Stomach (tissue), 19 donors: ENCODE results near the gene ZBTB22. TPM values are rescaled to one million over a fixed set of nuclear protein-coding genes. Genes with fewer than 3 reads are reported as not detected.
"Not testable (repeated sequence)": the region's sequence is repeated elsewhere in the genome, so short reads cannot be mapped to it uniquely, and the experiment has no call there.

ENCODE experiments used
- DNase-seq, 2 donors: peaks; one replicate each; pipeline versions ENCODE4 v3.0.0 to v3.0.0-alpha.2; 2013 to 2019
- H3K27ac ChIP-seq, 5 donors: fragments of 200-600 bp in 4 of 5; sonication (generic) in 4 of 5; one replicate each; pipeline ENCODE4 v1.5.1; 2013 to 2019; ENCODE audit warnings: mild to moderate bottlenecking in 1 of 5, moderate library complexity in 1 of 5
- H3K27me3 ChIP-seq, 3 donors: fragments of 200-600 bp; sonication (generic); one replicate each; pipeline ENCODE4 v1.5.1; 2017 to 2019; ENCODE audit warnings: mixed run types in 1 of 3
- H3K36me3 ChIP-seq, 4 donors: fragments of 200-600 bp; sonication (generic); 1 replicate in 3 of 4; 2 replicates in 1 of 4; pipeline ENCODE4 v1.5.1; 2016 to 2019
- H3K4me1 ChIP-seq, 4 donors: fragments of 200-600 bp; sonication (generic); one replicate each; pipeline ENCODE4 v1.5.1; 2016 to 2019
- H3K4me3 ChIP-seq, 4 donors: fragments of 200-600 bp; sonication (generic) in 3 of 4; one replicate each; pipeline ENCODE4 v1.5.1; 2016 to 2019; ENCODE audit warnings: mild to moderate bottlenecking in 1 of 4
- H3K9me3 ChIP-seq, 4 donors: fragments of 200-600 bp; sonication (generic); one replicate each; pipeline ENCODE4 v1.5.1; 2016 to 2019
- CTCF ChIP-seq, 7 experiments: fragments of 450-650 bp in 4 of 7; fragments of 200-600 bp in 3 of 7; sonication (generic) in 3 of 7; IDR thresholded peaks; one replicate each; pipeline ENCODE4 v1.5.1; 2016 to 2019; ENCODE audit warnings: antibody characterized with exemption in 7 of 7, control low read depth in 2 of 7, mild to moderate bottlenecking in 1 of 7
- EP300 ChIP-seq: sonication (generic); formaldehyde crosslinking; IDR thresholded peaks from one replicate; pipeline ENCODE4 v1.6.1; 2017; ENCODE audit warnings: antibody characterized with exemption
- POLR2A ChIP-seq, 4 donors: fragments of 450-650 bp; IDR thresholded peaks; one replicate each; pipeline ENCODE4 v1.6.1; 2016; ENCODE audit warnings: antibody characterized with exemption in 4 of 4, control low read depth in 2 of 4, mild to moderate bottlenecking in 1 of 4, moderate library complexity in 1 of 4
- POLR2AphosphoS5 ChIP-seq, 3 donors: sonication (generic); formaldehyde crosslinking; IDR thresholded peaks; one replicate each; pipeline ENCODE4 v1.6.1; 2016; ENCODE audit warnings: antibody characterized with exemption in 3 of 3
- WGBS, 5 donors: extraction: QIAGEN DNeasy Blood & Tissue Kit in 3 of 5; methylation state at CpG; one replicate each; pipeline versions ENCODE4 v1.1.5 to v1.1.7; 2013 to 2018; 5-methylcytosine and 5-hydroxymethylcytosine counted together
- intact Hi-C: fragments of 100-400 bp; cut with DNase I; formaldehyde crosslinking; loops from one replicate; pipeline ENCODE4 v1.15.1; 2023; ENCODE audit warnings: low total_unique reads
- long read RNA-seq, 10 donors: transcript quantifications; one replicate each; lab custom pipeline, GENCODE V29; 2026
- polyA plus RNA-seq, 3 donors: library from polyadenylated mRNA; stranded (reverse); fragments of 200-250 nt; gene quantifications; one replicate each; pipeline ENCODE4 v1.2.3, GENCODE V29; 2013
- total RNA-seq, 5 donors: library from RNA; depleted of rRNA; stranded (reverse); fragments of >200 nt; gene quantifications; one replicate each; pipeline versions ENCODE4 v1.1.0 to v1.2.3, GENCODE V29; 2014 to 2016
- donor health status: healthy with polysubstance abuse.
- donor health status: Bipolar disorder and iron deficiency.
- donor health status: healthy.

Gene ZBTB22
- 10 to 100 TPM in 4 of 5 donors, 1 to 10 TPM in 1; 1.2 to 45.2 (median 11.9) TPM for total RNA-seq
- polyA plus RNA-seq = 10 to 100 TPM in 2 of 3 donors, 1 to 10 TPM in 1; 9.8 to 11.8 (median 10.5) TPM
- long read RNA-seq, donor 1, partial matches to known transcripts = 0 of 3 reads
- long read RNA-seq, donor 1, other reads (novel, unspliced or antisense) = 0 of 3 reads
- long read RNA-seq, donor 2, transcript ZBTB22-208 (2 exons, 2,651 nt) = major isoform, 8 of 8 reads
- long read RNA-seq, donor 2, partial matches to known transcripts = 0 of 8 reads
- long read RNA-seq, donor 2, other reads (novel, unspliced or antisense) = 0 of 8 reads
- long read RNA-seq, donor 3, transcript ZBTB22-208 (2 exons, 2,651 nt) = major isoform, 6 of 6 reads
- long read RNA-seq, donor 3, partial matches to known transcripts = 0 of 6 reads
- long read RNA-seq, donor 3, other reads (novel, unspliced or antisense) = 0 of 6 reads
- long read RNA-seq, donor 4 = 0 reads
- long read RNA-seq, donor 5, transcript ZBTB22-208 (2 exons, 2,651 nt) = major isoform, 11 of 11 reads
- long read RNA-seq, donor 5, partial matches to known transcripts = 0 of 11 reads
- long read RNA-seq, donor 5, other reads (novel, unspliced or antisense) = 0 of 11 reads
- long read RNA-seq, donor 6, transcript ZBTB22-208 (2 exons, 2,651 nt) = major isoform, 15 of 15 reads
- long read RNA-seq, donor 6, partial matches to known transcripts = 0 of 15 reads
- long read RNA-seq, donor 6, other reads (novel, unspliced or antisense) = 0 of 15 reads
- long read RNA-seq, donor 7, transcript ZBTB22-208 (2 exons, 2,651 nt) = major isoform, 11 of 11 reads
- long read RNA-seq, donor 7, partial matches to known transcripts = 0 of 11 reads
- long read RNA-seq, donor 7, other reads (novel, unspliced or antisense) = 0 of 11 reads
- long read RNA-seq, donor 8, transcript ZBTB22-208 (2 exons, 2,651 nt) = major isoform, 5 of 5 reads
- long read RNA-seq, donor 8, partial matches to known transcripts = 0 of 5 reads
- long read RNA-seq, donor 8, other reads (novel, unspliced or antisense) = 0 of 5 reads
- long read RNA-seq, donor 9, partial matches to known transcripts = 0 of 2 reads
- long read RNA-seq, donor 9, other reads (novel, unspliced or antisense) = 0 of 2 reads
- long read RNA-seq, donor 10, partial matches to known transcripts = 0 of 2 reads
- long read RNA-seq, donor 10, other reads (novel, unspliced or antisense) = 0 of 2 reads

- 0 to 1% (median 1%) methylated on average over 28 to 44 of the region's 44 CpGs for WGBS, 5 donors
- intact Hi-C loops = no loop called here
- DNase-seq = peak; percentile 99 to 100
- Histone ChIP-seq H3K9me3 (no peaks in the 10 kb centered on the region), H3K36me3 (peaks cover 27 to 45% (median 40%) of the 10 kb centered on the region in 4 donors), H3K4me3 (peak within 1 kb of the TSS; percentile 47 to 58 (median 53)), H3K4me1 (peaks cover 46 to 76% (median 76%) of the 10 kb centered on the region in 4 donors), H3K27ac (peak within 1 kb of the TSS; percentile 80 to 97 (median 89)), H3K27me3 (no peaks in the 10 kb centered on the region)
- TF ChIP-seq POLR2AphosphoS5 (IDR thresholded peaks at IDR 0.05) = peak; percentile 24 to 81 (median 42)
- TF ChIP-seq CTCF (IDR thresholded peaks at IDR 0.05) = no peak
These were observed at the start of gene ZBTB22 for GRCh38 chr6:33317669-33318425. TSS of gene ZBTB22 (minus strand) at chr6:33317744. CDS start at chr6:33316916, 828 bp downstream.

- H3K4me1 ChIP-seq = no peaks in the 10 kb centered on the region
- no peaks in the 10 kb centered on the region for H3K36me3 ChIP-seq
- no peak overlapping the region for H3K27ac ChIP-seq
- no peaks in the 10 kb centered on the region for H3K9me3 ChIP-seq
- H3K27me3 ChIP-seq = no peaks in the 10 kb centered on the region
- intact Hi-C loops = no loop called here
- WGBS, 5 donors = 78 to 84% (median 80%) methylated on average over 8 of the region's 8 CpGs
- DNase-seq = no peak
- TF ChIP-seq EP300 (no peak), POLR2AphosphoS5 (IDR thresholded peaks at IDR 0.05) (no peak), POLR2A (IDR thresholded peaks at IDR 0.05) (no peak), CTCF (IDR thresholded peaks at IDR 0.05) (no peak)
- H3K4me3 ChIP-seq = no peak overlapping the region
These were observed 49.6 kb upstream of the ZBTB22 start for GRCh38 chr6:33367009-33367714.

- H3K4me3 ChIP-seq, DNase-seq, H3K27me3 ChIP-seq, H3K9me3 ChIP-seq, H3K4me1 ChIP-seq, intact Hi-C loops, H3K36me3 ChIP-seq, H3K27ac ChIP-seq: not testable (repeated sequence)
- 67 to 83% (median 82%) methylated on average over 5 to 10 of the region's 10 CpGs for WGBS, 5 donors
These were observed 47.8 kb upstream of the ZBTB22 start for GRCh38 chr6:33365206-33365971.

- H3K9me3 ChIP-seq, intact Hi-C loops, H3K4me1 ChIP-seq, H3K4me3 ChIP-seq, H3K27me3 ChIP-seq, H3K36me3 ChIP-seq, H3K27ac ChIP-seq: not testable (repeated sequence)
- WGBS, 5 donors = 28 to 35% (median 33%) methylated on average over 5 to 7 of the region's 8 CpGs
- DNase-seq = peak in 1 of 2 donors; percentile 65
These were observed 47.1 kb upstream of the ZBTB22 start for GRCh38 chr6:33364475-33365205.

GRCh38 chr6:33363486-33363885 lies 45.9 kb upstream of the ZBTB22 start:
- intact Hi-C loops, H3K9me3 ChIP-seq, H3K4me3 ChIP-seq, H3K27me3 ChIP-seq, H3K27ac ChIP-seq, H3K4me1 ChIP-seq, DNase-seq, H3K36me3 ChIP-seq: not testable (repeated sequence)
- WGBS, 5 donors = 85 to 87% (median 86%) methylated on average over 12 of the region's 12 CpGs
